ENCODE data around the gene TMEM26. TPM values are rescaled to one million over a fixed set of nuclear protein-coding genes. Genes with fewer than 3 reads are reported as not detected.

Gene TMEM26
- total and polyA plus RNA-seq, 9 of the 15 experiments (the other 6 are each of a cell fraction or from before 2014, with no cell fraction given), result not detected

GRCh38 chr10:61385231-61386001 is 67.8 kb downstream of the TMEM26 start:
- intact Hi-C loops (cut with micrococcal nuclease), result no loop called here

More at GRCh38 chr10:61385231-61386001, 67.8 kb downstream of the TMEM26 start:
- no peaks in the 10 kb centered on the region for H3K36me3 ChIP-seq (ENCODE audit: control insufficient read depth, insufficient read depth, low read length)
- ATAC-seq (no peak), DNase-seq (ENCODE audit: extremely low read depth in 1 of 4, low spot score in 3 of 4) (no peak), FAIRE-seq (no peak)
- no peak overlapping the region for H3K27ac ChIP-seq (ENCODE audit: extremely low read depth, low read depth, low read length)
- BruUV-seq (replicated peaks), result no TSS peak
- no peak overlapping the region for H3K4me3 ChIP-seq
- CTCF ChIA-PET (ENCODE audit: low intra/inter-chr PET ratio), result no interaction called here
- H3K9ac ChIP-seq (ENCODE audit: insufficient read depth in 1 of 2, low read depth in 2 of 2, low read length in 2 of 2), result no peak overlapping the region
- H3K27me3 ChIP-seq (ENCODE audit: control insufficient read depth in 2 of 2, insufficient read depth in 2 of 2, low read length in 2 of 2), result no peaks in the 10 kb centered on the region
- POLR2A ChIA-PET, result no interaction called here
- no peaks in the 10 kb centered on the region for H3K9me1 ChIP-seq (ENCODE audit: control insufficient read depth, insufficient read depth, low read length)
- no peaks in the 10 kb centered on the region for H3K9me3 ChIP-seq (replicated peaks; ENCODE audit: control insufficient read depth, insufficient read depth, low read depth, low read length)
- no peaks in the 10 kb centered on the region for H3K79me2 ChIP-seq (ENCODE audit: control insufficient read depth, insufficient read depth, low read length)
- no peaks in the 10 kb centered on the region for H3K4me1 ChIP-seq (replicated peaks in 1 of 2; ENCODE audit: control insufficient read depth in 2 of 2, insufficient read depth in 2 of 2, low read length in 2 of 2)
- 5% methylated on average over 2 of the region's 2 CpGs for WGBS (ENCODE audit: insufficient coverage, low coverage, missing lambda C conversion rate)
- TF ChIP-seq EZH2 (IDR thresholded peaks at IDR 0.05; ENCODE audit: borderline replicate concordance, low read depth, low read length) (no peak), EWSR1 (IDR thresholded peaks at IDR 0.05; ENCODE audit: borderline replicate concordance, low read depth, partially characterized antibody) (no peak), ZNF586 (CRISPR knock-in tag; conservative IDR thresholded peaks at IDR 0.05) (no peak), ELF1 (tag; IDR thresholded peaks at IDR 0.05) (no peak), KLF16 (IDR thresholded peaks at IDR 0.05) (no peak), FUS (optimal IDR thresholded peaks at IDR 0.05; ENCODE audit: low read depth, low read length) (no peak), CREB5 (CRISPR knock-in tag; IDR thresholded peaks at IDR 0.05) (no peak), ILK (tag; IDR thresholded peaks at IDR 0.05; ENCODE audit: borderline replicate concordance, low read depth) (no peak), THRB (CRISPR knock-in tag; conservative IDR thresholded peaks at IDR 0.05) (no peak), ETV6 (IDR thresholded peaks at IDR 0.05; ENCODE audit: borderline replicate concordance in 1 of 2, low read depth in 2 of 2, low read length in 1 of 2) (no peak), ETV6 (CRISPR knock-in tag; IDR thresholded peaks at IDR 0.05; ENCODE audit: borderline replicate concordance) (no peak), ZNF77 (CRISPR knock-in tag; IDR thresholded peaks at IDR 0.05) (no peak), GTF2E2 (tag; IDR thresholded peaks at IDR 0.05) (no peak)
- TF ChIP-seq, protein P1, sequence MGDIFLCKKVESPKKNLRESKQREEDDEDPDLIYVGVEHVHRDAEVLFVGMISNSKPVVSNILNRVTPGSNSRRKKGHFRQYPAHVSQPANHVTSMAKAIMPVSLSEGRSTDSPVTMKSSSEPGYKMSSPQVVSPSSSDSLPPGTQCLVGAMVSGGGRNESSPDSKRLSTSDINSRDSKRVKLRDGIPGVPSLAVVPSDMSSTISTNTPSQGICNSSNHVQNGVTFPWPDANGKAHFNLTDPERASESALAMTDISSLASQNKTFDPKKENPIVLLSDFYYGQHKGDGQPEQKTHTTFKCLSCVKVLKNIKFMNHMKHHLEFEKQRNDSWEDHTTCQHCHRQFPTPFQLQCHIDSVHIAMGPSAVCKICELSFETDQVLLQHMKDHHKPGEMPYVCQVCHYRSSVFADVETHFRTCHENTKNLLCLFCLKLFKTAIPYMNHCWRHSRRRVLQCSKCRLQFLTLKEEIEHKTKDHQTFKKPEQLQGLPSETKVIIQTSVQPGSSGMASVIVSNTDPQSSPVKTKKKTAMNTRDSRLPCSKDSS (IDR thresholded peaks at IDR 0.05; ENCODE audit: low read depth, partially characterized antibody), result no peak
- no peaks in the 10 kb centered on the region for H4K20me1 ChIP-seq (replicated peaks; ENCODE audit: control insufficient read depth, insufficient read depth, low read length)
- H3K4me2 ChIP-seq (ENCODE audit: insufficient read depth, low read length), result no peak overlapping the region
- in situ Hi-C loops (cut with MboI), result no loop called here
- no peak overlapping the region for H2AFZ ChIP-seq (ENCODE audit: low read depth, low read length)
